ENCODE results near the gene UBXN11. TPM values are rescaled to one million over a fixed set of nuclear protein-coding genes. Genes with fewer than 3 reads are reported as not detected.
A peak's percentile ranks its signal among the peaks of the same experiment; 100 is the strongest.

UBXN11 gene
- total RNA-seq, 4 donors from 2014 or later = 2.7 to 3.8 (median 3.4) TPM

GRCh38 chr1:26233903-26234643 lies 72.4 kb downstream of the UBXN11 start, which contains the start of gene CEP85:
TSS of gene CEP85 (plus strand) at chr1:26234200. CDS start at chr1:26239784, 5,584 bp downstream.
- Histone ChIP-seq H3K4me3 (peak within 1 kb of the TSS; percentile 81 to 96 (median 90)), H3K36me3 (no peaks in the 10 kb centered on the region), H3K9me3 (no peaks in the 10 kb centered on the region), H3K27me3 (no peaks in the 10 kb centered on the region), H3K4me1 (peaks cover 30 to 40% of the 10 kb centered on the region in 2 donors), H3K27ac (peak within 1 kb of the TSS; percentile 97 to 99 (median 98))
- intact Hi-C loops (cut with DNase I; ENCODE audit: low total_unique reads) (loop anchor here (1.0 to 10.0 kb wide), 6 partner anchors 41 to 1341 kb away; partner anchors contain the start of gene ZNF593), in situ Hi-C loops (cut with MboI; ENCODE audit: low sequenced_read_pairs in 4 of 4) (loop anchor here in 1 of 4 donors (5.0 kb wide), 1 partner anchor 67 kb away; the partner anchor contains the start of genes C1orf232 and ZNF593)
- ATAC-seq (peak; percentile 91 to 92), DNase-seq (peak; percentile 98 to 99)
- peak; percentile 72 to 90 (median 89) for TF ChIP-seq CTCF (IDR thresholded peaks at IDR 0.05 in 4 of 5, conservative IDR thresholded peaks at IDR 0.05 in 1 of 5)
- TF ChIP-seq POLR2A (IDR thresholded peaks at IDR 0.05) = peak; percentile 96 to 97

Other genes starting within 250 kb of the UBXN11 start
- gene TRIM63, start 239.0 kb downstream of the UBXN11 start, total RNA-seq = 1,000 to 10,000 TPM; 1,040 to 4,298 (median 2,203) TPM
- 1 to 10 TPM; 4.4 to 8.7 (median 5.9) TPM for gene PDIK1L, start 194.8 kb downstream of the UBXN11 start, total RNA-seq
- gene FAM110D, start 147.6 kb downstream of the UBXN11 start, total RNA-seq = 1 to 10 TPM; 3.1 to 5.2 (median 4.2) TPM
- not detected for gene C1orf232, start 137.7 kb downstream of the UBXN11 start, total RNA-seq
- gene ZNF593, start 136.7 kb downstream of the UBXN11 start, total RNA-seq = 100 to 1,000 TPM in 2 of 4 donors, 10 to 100 TPM in 2; 39.6 to 135 (median 97.3) TPM
- under 1 TPM in 2 of 4 donors, not detected in 2; 0.66 TPM for gene ZNF593OS, start 134.8 kb downstream of the UBXN11 start, total RNA-seq
- gene CNKSR1, start 129.1 kb downstream of the UBXN11 start, total RNA-seq = 10 to 100 TPM; 23.7 to 50.6 (median 44.6) TPM
- not detected for gene CATSPER4, start 116.0 kb downstream of the UBXN11 start, total RNA-seq
- gene CEP85, start 72.4 kb downstream of the UBXN11 start, total RNA-seq = 10 to 100 TPM; 28.5 to 61.6 (median 41.3) TPM
- 10 to 100 TPM; 10.3 to 16.9 (median 13.1) TPM for gene SH3BGRL3, start 26.6 kb downstream of the UBXN11 start, total RNA-seq
- 1 to 10 TPM in 2 of 4 donors, not detected in 2; 1.4 to 2.8 TPM for gene CD52, start 11.3 kb upstream of the UBXN11 start, total RNA-seq
- not detected for gene CRYBG2, start 47.5 kb upstream of the UBXN11 start, total RNA-seq
- not detected for gene ZNF683, start 66.1 kb upstream of the UBXN11 start, total RNA-seq
- gene LIN28A, start 104.2 kb upstream of the UBXN11 start, total RNA-seq = not detected
- gene DHDDS, start 125.7 kb upstream of the UBXN11 start, total RNA-seq = 10 to 100 TPM; 12.1 to 30.7 (median 22.3) TPM
- gene HMGN2, start 165.8 kb upstream of the UBXN11 start, total RNA-seq = 100 to 1,000 TPM in 1 of 4 donors, 10 to 100 TPM in 3; 68.2 to 136 (median 88.4) TPM
- 1 to 10 TPM; 1.5 to 3.5 (median 3.0) TPM for gene RPS6KA1, start 223.1 kb upstream of the UBXN11 start, total RNA-seq